HCT116 (cell line): ENCODE measurements around the gene GMIP. TPM values are rescaled to one million over a fixed set of nuclear protein-coding genes. Genes with fewer than 3 reads are reported as not detected.
A peak's percentile ranks its signal among the peaks of the same experiment; 100 is the strongest.

ENCODE experiments used
- ATAC-seq: fragments of 200-7000 bp; cut with Tn5 transposase; 2 replicates; pipeline ENCODE4 v1.9.1; 2020; ENCODE audit warnings: mild to moderate bottlenecking, moderate library complexity
- BruUV-seq: library from RNA; stranded (reverse); fragments of 400-500 nt; replicated peaks from 2 replicates; lab custom pipeline; 2021; lab: Mats Ljungman, UMichigan
- CTCF ChIA-PET: fragments of 300-600 bp; sonication (Branson Sonifier 250); formaldehyde crosslinking; loops from one replicate; lab custom pipeline; 2021; ENCODE audit warnings: antibody characterized with exemption; lab: Charles Lee
- POLR2A ChIA-PET: fragments of 300-600, 350-600 bp; sonication (Branson Sonifier 250); formaldehyde crosslinking; loops from one replicate; lab custom pipeline; 2021; ENCODE audit warnings: antibody characterized with exemption; lab: Charles Lee
- RAD21 ChIA-PET, 2 experiments: fragments of 300-600 bp; sonication (Branson Sonifier 250); formaldehyde crosslinking; loops; one replicate each; lab custom pipeline; 2023; ENCODE audit warnings: low total read pairs in 2 of 2; ENCODE audit not compliant: uncharacterized antibody in 2 of 2, unreplicated experiment in 2 of 2, low non-redundant PET in 1 of 2; lab: Charles Lee
- DNase-seq: peaks from one replicate; pipeline ENCODE4 v3.0.0-alpha.2; 2010; ENCODE audit warnings: low read depth, low spot score
- H2AFZ ChIP-seq: fragments of 200-600 bp; shearing (Covaris generic), sonication (generic); 2 replicates; pipeline ENCODE4 v1.6.1; 2017; ENCODE audit warnings: low read depth, mixed run types, mixed read lengths, antibody characterized with exemption, low read length; ENCODE audit not compliant: poor library complexity, severe bottlenecking
- H3K27ac ChIP-seq: 2 replicates; pipeline ENCODE4 v1.5.1; 2012; ENCODE audit warnings: low read depth, low read length
- H3K27me3 ChIP-seq: fragments of 200-600 bp; sonication (generic); 2 replicates; pipeline ENCODE4 v1.6.1; 2016; ENCODE audit warnings: mixed run types, low read length, mixed read lengths; ENCODE audit not compliant: insufficient read depth
- H3K36me3 ChIP-seq, 2 experiments: fragments of 200-500 bp in 1 of 2; fragments of 200-600 bp in 1 of 2; sonication (Bioruptor generic) in 1 of 2; sonication (generic) in 1 of 2; 2 replicates each; pipeline versions ENCODE4 v1.5.1 to v1.6.1; 2014 to 2016; ENCODE audit warnings: low read length in 2 of 2, inconsistent platforms in 1 of 2, mixed read lengths in 1 of 2, mixed run types in 1 of 2; ENCODE audit not compliant: insufficient read depth in 2 of 2, control insufficient read depth in 1 of 2
- H3K4me1 ChIP-seq, 2 experiments: fragments of 200-600 bp in 1 of 2; sonication (generic) in 1 of 2; 2 replicates each; pipeline versions ENCODE4 v1.5.1 to v1.6.1; 2012 to 2017; ENCODE audit warnings: low read length in 2 of 2, inconsistent platforms in 1 of 2, mild to moderate bottlenecking in 1 of 2, mixed read lengths in 1 of 2, mixed run types in 1 of 2, moderate library complexity in 1 of 2; ENCODE audit not compliant: insufficient read depth in 2 of 2, control insufficient read depth in 1 of 2
- H3K4me2 ChIP-seq: fragments of 200-600 bp; sonication (generic); 2 replicates; pipeline ENCODE4 v1.6.1; 2017; ENCODE audit warnings: mixed run types, low read length, mixed read lengths
- H3K4me3 ChIP-seq, 2 experiments: fragments of 200-600 bp in 1 of 2; sonication (generic) in 1 of 2; replicated peaks in 1 of 2; 2 replicates each; pipeline ENCODE4 v1.5.1; 2011 to 2016; ENCODE audit warnings: low read length in 2 of 2, control low read depth in 1 of 2, low read depth in 1 of 2, mild to moderate bottlenecking in 1 of 2, mixed read lengths in 1 of 2, mixed run types in 1 of 2
- H3K79me2 ChIP-seq: fragments of 200-600 bp; sonication (generic); 2 replicates; pipeline ENCODE4 v1.6.1; 2017; ENCODE audit warnings: mild to moderate bottlenecking, mixed run types, low read length, moderate library complexity, mixed read lengths; ENCODE audit not compliant: insufficient read depth
- H3K9ac ChIP-seq: fragments of 200-600 bp; sonication (generic); 2 replicates; pipeline ENCODE4 v1.6.1; 2016; ENCODE audit warnings: low read length, mixed read lengths
- H3K9me2 ChIP-seq: fragments of 200-600 bp; sonication (generic), shearing (Covaris generic); 2 replicates; pipeline ENCODE4 v1.6.1; 2017; ENCODE audit warnings: mixed run types, mild to moderate bottlenecking, moderate library complexity; ENCODE audit not compliant: insufficient read depth
- H3K9me3 ChIP-seq, 2 experiments: fragments of 200-500 bp in 1 of 2; fragments of 200-600 bp in 1 of 2; sonication (Bioruptor generic) in 1 of 2; sonication (generic) in 1 of 2; 2 replicates each; pipeline ENCODE4 v1.6.1; 2014 to 2017; ENCODE audit warnings: low read length in 2 of 2, mixed read lengths in 2 of 2, inconsistent platforms in 1 of 2, low read depth in 1 of 2, mild to moderate bottlenecking in 1 of 2, mixed run types in 1 of 2, moderate library complexity in 1 of 2; ENCODE audit not compliant: control insufficient read depth in 1 of 2, insufficient read depth in 1 of 2
- H4K20me1 ChIP-seq: fragments of 200-600 bp; sonication (generic), shearing (Covaris generic); 2 replicates; pipeline ENCODE4 v1.6.1; 2017; ENCODE audit warnings: mixed run types, mild to moderate bottlenecking, moderate library complexity; ENCODE audit not compliant: insufficient read depth
- CEBPB ChIP-seq: IDR thresholded peaks from 2 replicates; pipeline ENCODE4 v1.6.1; 2012; ENCODE audit warnings: low read depth
- EZH2 ChIP-seq: fragments of 200-600 bp; sonication (generic); IDR thresholded peaks from 2 replicates; pipeline ENCODE4 v1.6.1; 2017; ENCODE audit warnings: antibody characterized with exemption, mixed run types
- EZH2phosphoT487 ChIP-seq: fragments of 200-600 bp; IDR thresholded peaks from 2 replicates; pipeline ENCODE4 v1.6.1; 2018; ENCODE audit warnings: antibody characterized with exemption, borderline replicate concordance
- JUND ChIP-seq: IDR thresholded peaks from 2 replicates; pipeline ENCODE4 v1.6.1; 2012
- POLR2A ChIP-seq: IDR thresholded peaks from 2 replicates; pipeline ENCODE4 v1.7.0; 2011; ENCODE audit warnings: borderline replicate concordance; ENCODE audit not compliant: insufficient read depth, insufficient read length; ENCODE audit errors: extremely low read depth
- RAD21 ChIP-seq: IDR thresholded peaks from 2 replicates; pipeline ENCODE4 v1.6.1; 2012; ENCODE audit warnings: low read depth, mild to moderate bottlenecking
- SP1 ChIP-seq: IDR thresholded peaks from 2 replicates; pipeline ENCODE4 v1.6.1; 2012; ENCODE audit warnings: low read depth
- SRF ChIP-seq: IDR thresholded peaks from 2 replicates; pipeline ENCODE4 v1.6.1; 2012; ENCODE audit warnings: low read depth
- YY1 ChIP-seq: IDR thresholded peaks from 2 replicates; pipeline ENCODE4 v1.6.1; 2011; ENCODE audit warnings: low read length, low read depth, moderate library complexity, mild to moderate bottlenecking; ENCODE audit not compliant: insufficient replicate concordance; ENCODE audit errors: extremely low read depth
- ZFX ChIP-seq: fragments of 450-650 bp; IDR thresholded peaks from 2 replicates; pipeline ENCODE4 v1.6.1; 2017
- ZNF274 ChIP-seq: fragments of 200-500 bp; sonication (Bioruptor generic); IDR thresholded peaks from 2 replicates; pipeline ENCODE4 v1.6.1; 2014; ENCODE audit warnings: mild to moderate bottlenecking, low read depth, low read length, inconsistent platforms
- intact Hi-C: fragments of 100-400 bp; cut with micrococcal nuclease; formaldehyde crosslinking; loops from 2 replicates; pipeline ENCODE4 v1.10.0; 2022
- total RNA-seq: library from RNA; stranded (reverse); gene quantifications from one replicate; pipeline ENCODE4 v1.2.1, GENCODE V29; 2021; ENCODE audit not compliant: unreplicated experiment
- TF ChIP-seq, protein P1 (sequence below): IDR thresholded peaks from 2 replicates; pipeline ENCODE4 v1.6.1; 2012
- TF ChIP-seq, protein P2 (sequence below): IDR thresholded peaks from 2 replicates; pipeline ENCODE4 v1.6.1; 2012; ENCODE audit warnings: low read depth
- TF ChIP-seq, protein P3 (sequence below): IDR thresholded peaks from 2 replicates; pipeline ENCODE4 v1.6.1; 2012

Gene GMIP
- total RNA-seq, 1 experiment from 2014 or later, result 16.3 TPM

DNA sequence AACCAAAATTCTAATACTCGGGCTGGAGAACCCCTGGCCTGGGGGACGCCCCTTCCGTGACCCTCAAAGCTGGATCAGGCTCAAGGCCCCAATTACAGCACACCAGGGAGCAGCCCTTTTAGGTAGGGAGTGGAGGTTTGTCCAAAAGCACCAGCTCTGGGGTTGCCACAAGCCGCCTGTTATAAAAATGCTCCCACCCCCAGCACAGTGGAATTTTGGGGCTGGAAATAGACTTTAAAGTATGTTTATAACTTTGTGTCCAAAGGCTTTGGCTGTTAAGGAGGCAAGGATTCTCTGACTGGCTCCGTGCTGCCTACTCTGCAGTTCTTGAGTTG, 564 bp upstream of the GMIP start:
- H3K9ac ChIP-seq, result peak overlapping the region; percentile 83
- H3K27ac ChIP-seq, result peak overlapping the region; percentile 75

DNA sequence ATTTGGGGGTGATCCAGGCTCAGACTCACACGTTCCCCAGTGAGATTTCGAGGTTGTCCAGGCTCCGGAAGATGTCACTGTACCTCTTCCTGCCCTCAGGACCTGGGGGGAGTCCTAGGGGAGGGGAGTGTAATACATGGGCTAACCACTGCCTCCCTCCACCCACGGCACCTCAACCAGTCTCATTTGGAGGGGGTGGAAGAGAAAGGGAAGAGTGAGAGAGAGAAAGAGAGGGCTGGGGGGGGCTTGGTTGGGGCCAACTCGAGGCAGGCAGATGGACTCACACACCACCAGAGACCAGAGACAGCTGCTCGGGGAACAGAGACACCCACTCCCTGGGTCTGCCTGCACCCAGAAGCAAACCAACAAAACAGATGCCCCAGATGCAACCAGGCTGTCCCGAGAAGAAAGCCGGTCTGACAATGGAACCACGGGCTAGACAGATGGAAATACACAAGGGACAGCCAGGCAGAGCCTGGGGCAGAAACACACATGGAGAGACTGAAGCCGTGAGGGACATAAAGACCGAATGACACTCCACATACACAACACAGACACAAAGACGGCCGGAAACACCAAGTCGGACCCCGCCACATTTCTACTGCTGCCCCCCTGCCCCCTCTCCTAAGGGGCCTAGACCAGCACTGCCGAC, 825 bp downstream of the GMIP start:
- Histone ChIP-seq H3K9me2 (no peaks in the 10 kb centered on the region), H3K27me3 (no peaks in the 10 kb centered on the region), H3K9ac (peak overlapping the region; percentile 83), H2AFZ (no peak overlapping the region), H3K27ac (peak overlapping the region; percentile 75), H3K4me3 (peak overlapping the region; percentile 85 to 94), H3K9me3 (no peaks in the 10 kb centered on the region), H4K20me1 (no peaks in the 10 kb centered on the region), H3K4me1 (peaks cover 0 to 14% of the 10 kb centered on the region in 2 experiments; a peak in 2 of 4 replicates), H3K36me3 (peaks cover 11 to 21% of the 10 kb centered on the region in 2 experiments; a peak in 3 of 4 replicates), H3K4me2 (peak overlapping the region; percentile 99), H3K79me2 (no peaks in the 10 kb centered on the region)
- CTCF ChIA-PET, result no interaction called here
- RAD21 ChIA-PET, result no interaction called here
- peak; percentile 10 for ATAC-seq
- intact Hi-C loops, result no loop called here
- POLR2A ChIA-PET, result no interaction called here
- no peak for DNase-seq
- BruUV-seq, result no TSS peak
- TF ChIP-seq ZNF274, result no peak
- TF ChIP-seq CEBPB, result no peak
- no peak for TF ChIP-seq EZH2phosphoT487
- TF ChIP-seq, protein P1, sequence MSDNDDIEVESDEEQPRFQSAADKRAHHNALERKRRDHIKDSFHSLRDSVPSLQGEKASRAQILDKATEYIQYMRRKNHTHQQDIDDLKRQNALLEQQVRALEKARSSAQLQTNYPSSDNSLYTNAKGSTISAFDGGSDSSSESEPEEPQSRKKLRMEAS, result no peak
- no peak for TF ChIP-seq SRF
- TF ChIP-seq, protein P2, sequence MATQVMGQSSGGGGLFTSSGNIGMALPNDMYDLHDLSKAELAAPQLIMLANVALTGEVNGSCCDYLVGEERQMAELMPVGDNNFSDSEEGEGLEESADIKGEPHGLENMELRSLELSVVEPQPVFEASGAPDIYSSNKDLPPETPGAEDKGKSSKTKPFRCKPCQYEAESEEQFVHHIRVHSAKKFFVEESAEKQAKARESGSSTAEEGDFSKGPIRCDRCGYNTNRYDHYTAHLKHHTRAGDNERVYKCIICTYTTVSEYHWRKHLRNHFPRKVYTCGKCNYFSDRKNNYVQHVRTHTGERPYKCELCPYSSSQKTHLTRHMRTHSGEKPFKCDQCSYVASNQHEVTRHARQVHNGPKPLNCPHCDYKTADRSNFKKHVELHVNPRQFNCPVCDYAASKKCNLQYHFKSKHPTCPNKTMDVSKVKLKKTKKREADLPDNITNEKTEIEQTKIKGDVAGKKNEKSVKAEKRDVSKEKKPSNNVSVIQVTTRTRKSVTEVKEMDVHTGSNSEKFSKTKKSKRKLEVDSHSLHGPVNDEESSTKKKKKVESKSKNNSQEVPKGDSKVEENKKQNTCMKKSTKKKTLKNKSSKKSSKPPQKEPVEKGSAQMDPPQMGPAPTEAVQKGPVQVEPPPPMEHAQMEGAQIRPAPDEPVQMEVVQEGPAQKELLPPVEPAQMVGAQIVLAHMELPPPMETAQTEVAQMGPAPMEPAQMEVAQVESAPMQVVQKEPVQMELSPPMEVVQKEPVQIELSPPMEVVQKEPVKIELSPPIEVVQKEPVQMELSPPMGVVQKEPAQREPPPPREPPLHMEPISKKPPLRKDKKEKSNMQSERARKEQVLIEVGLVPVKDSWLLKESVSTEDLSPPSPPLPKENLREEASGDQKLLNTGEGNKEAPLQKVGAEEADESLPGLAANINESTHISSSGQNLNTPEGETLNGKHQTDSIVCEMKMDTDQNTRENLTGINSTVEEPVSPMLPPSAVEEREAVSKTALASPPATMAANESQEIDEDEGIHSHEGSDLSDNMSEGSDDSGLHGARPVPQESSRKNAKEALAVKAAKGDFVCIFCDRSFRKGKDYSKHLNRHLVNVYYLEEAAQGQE, result no peak
- no peak for TF ChIP-seq POLR2A
- TF ChIP-seq, protein P3, sequence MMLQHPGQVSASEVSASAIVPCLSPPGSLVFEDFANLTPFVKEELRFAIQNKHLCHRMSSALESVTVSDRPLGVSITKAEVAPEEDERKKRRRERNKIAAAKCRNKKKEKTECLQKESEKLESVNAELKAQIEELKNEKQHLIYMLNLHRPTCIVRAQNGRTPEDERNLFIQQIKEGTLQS, result no peak
- TF ChIP-seq YY1, result no peak
- TF ChIP-seq JUND, result no peak

More for the DNA sequence above, 564 bp upstream of the GMIP start:
- Histone ChIP-seq H3K36me3 (peaks cover 11 to 22% of the 10 kb centered on the region in 2 experiments; a peak in 3 of 4 replicates), H3K27me3 (no peaks in the 10 kb centered on the region), H3K4me1 (peaks cover 0 to 14% of the 10 kb centered on the region in 2 experiments; a peak in 2 of 4 replicates), H3K9me2 (no peaks in the 10 kb centered on the region), H2AFZ (no peak overlapping the region), H4K20me1 (no peaks in the 10 kb centered on the region), H3K4me3 (peak overlapping the region in 1 of 2 experiments; percentile 94; a peak in 3 of 4 replicates), H3K79me2 (no peaks in the 10 kb centered on the region), H3K4me2 (peak overlapping the region; percentile 99), H3K9me3 (no peaks in the 10 kb centered on the region)
- ChIA-PET RAD21 (interaction anchor here in 1 of 2 experiments (0.9 kb wide), 1 partner anchor 66 kb away, joined by 3 read pairs; no protein-coding TSS in a partner anchor), CTCF (interaction anchor here (0.7 to 1.7 kb wide), 3 partner anchors 90 to 128 kb away, joined by 3 to 21 read pairs (median 4); partner anchors contain the start of gene NDUFA13), POLR2A (no interaction called here)
- no TSS peak for BruUV-seq
- intact Hi-C loops, result loop anchor here (1.0 kb wide), 1 partner anchor 112 kb away; no protein-coding TSS in a partner anchor
- no peak for DNase-seq
- ATAC-seq, result no peak
- TF ChIP-seq, protein P1, result no peak
- TF ChIP-seq YY1, result no peak
- no peak for TF ChIP-seq ZFX
- no peak for TF ChIP-seq CEBPB
- TF ChIP-seq RAD21, result no peak
- no peak for TF ChIP-seq SP1
- no peak for TF ChIP-seq EZH2
- TF ChIP-seq, all 23 proteins: peak for 0
